HepG2 (cell line): ENCODE measurements around the gene FHIT. TPM values are rescaled to one million over a fixed set of nuclear protein-coding genes. Genes with fewer than 3 reads are reported as not detected.

Source experiments
- ATAC-seq: fragments of 200-7000 bp; cut with Tn5 transposase; 3 replicates; pipeline ENCODE4 v1.9.1; 2020; ENCODE audit warnings: mild to moderate bottlenecking, moderate library complexity
- BruUV-seq: library from RNA; stranded (reverse); fragments of 400-500 nt; replicated peaks from 2 replicates; lab custom pipeline; 2021; lab: Mats Ljungman, UMichigan
- CTCF ChIA-PET: fragments of 300-600 bp; formaldehyde crosslinking; extraction: SDS; loops from one replicate; lab custom pipeline; 2021; ENCODE audit warnings: low total read pairs, inconsistent platforms, low intra/inter-chr PET ratio; lab: Yijun Ruan, JAX
- POLR2A ChIA-PET: fragments of 350-600 bp; sonication (Branson Sonifier 250); formaldehyde crosslinking; loops from one replicate; lab custom pipeline; 2020; ENCODE audit warnings: antibody characterized with exemption, inconsistent platforms; lab: Yijun Ruan, JAX
- DNase-seq: peaks from one replicate; pipeline ENCODE4 v3.0.0-alpha.2; 2015; ENCODE audit warnings: low spot score
- FAIRE-seq: peaks from 3 replicates; lab custom pipeline; 2011; peaks lifted over from hg19 to GRCh38; lab: Jason Lieb, UNC
- H2AFZ ChIP-seq: one replicate; pipeline ENCODE4 v1.6.1; 2011; ENCODE audit warnings: low read length, inconsistent platforms
- H3K27ac ChIP-seq: fragments of 300-600 bp; 3 replicates; pipeline ENCODE4 v1.8.0; 2011; ENCODE audit warnings: mixed run types, mild to moderate bottlenecking, mixed read lengths, low read length, inconsistent platforms; ENCODE audit not compliant: insufficient read depth; ENCODE audit errors: extremely low read length
- H3K27me3 ChIP-seq, 2 experiments: fragments of 200-600 bp in 1 of 2; 2 replicates in 1 of 2; 3 replicates in 1 of 2; pipeline versions ENCODE4 v1.6.0 to v1.8.0; 2011; ENCODE audit warnings: low read length in 2 of 2, mild to moderate bottlenecking in 2 of 2, moderate library complexity in 2 of 2, inconsistent platforms in 1 of 2; ENCODE audit not compliant: insufficient read depth in 2 of 2, control insufficient read depth in 1 of 2
- H3K36me3 ChIP-seq, 2 experiments: fragments of 200-600 bp in 1 of 2; replicated peaks in 1 of 2; 2 replicates in 1 of 2; 3 replicates in 1 of 2; pipeline versions ENCODE4 v1.5.1 to v1.8.0; 2011; ENCODE audit warnings: low read length in 2 of 2, inconsistent platforms in 1 of 2; ENCODE audit not compliant: insufficient read depth in 2 of 2, control insufficient read depth in 1 of 2
- H3K4me1 ChIP-seq: 2 replicates; pipeline ENCODE4 v1.5.1; 2012; ENCODE audit warnings: low read length, inconsistent platforms; ENCODE audit not compliant: insufficient read depth
- H3K4me2 ChIP-seq: 2 replicates; pipeline ENCODE4 v1.6.0; 2011; ENCODE audit warnings: low read depth, low read length, inconsistent platforms
- H3K4me3 ChIP-seq, 3 experiments: fragments of 200-600 bp in 1 of 3; sonication (generic), shearing (Covaris generic) in 1 of 3; replicated peaks in 1 of 3; 2 replicates each; pipeline ENCODE4 v1.5.1; 2011 to 2016; ENCODE audit warnings: low read length in 3 of 3, inconsistent platforms in 2 of 3, low read depth in 2 of 3, mild to moderate bottlenecking in 2 of 3, control low read depth in 1 of 3, mixed read lengths in 1 of 3; ENCODE audit not compliant: insufficient read depth in 1 of 3
- H3K79me2 ChIP-seq: one replicate; pipeline ENCODE4 v1.6.1; 2011; ENCODE audit warnings: low read length, inconsistent platforms; ENCODE audit not compliant: insufficient read depth
- H3K9ac ChIP-seq: 2 replicates; pipeline ENCODE4 v1.6.0; 2011; ENCODE audit warnings: mild to moderate bottlenecking, low read depth, low read length, inconsistent platforms; ENCODE audit not compliant: insufficient read depth
- H3K9me3 ChIP-seq: 2 replicates; pipeline ENCODE4 v1.5.1; 2012; ENCODE audit warnings: mild to moderate bottlenecking, low read length
- H4K20me1 ChIP-seq: 2 replicates; pipeline ENCODE4 v1.6.0; 2011; ENCODE audit warnings: inconsistent platforms, mild to moderate bottlenecking, low read length, moderate library complexity; ENCODE audit not compliant: insufficient read depth
- ATF4 ChIP-seq, 2 experiments: fragments of 450-650 bp in 1 of 2; sonication (generic) in 1 of 2; formaldehyde crosslinking; IDR thresholded peaks; 2 replicates each; pipeline versions ENCODE4 v1.5.0 to v1.8.0; 2020 to 2022; ENCODE audit warnings: mild to moderate bottlenecking in 1 of 2, missing genetic modification reagents in 1 of 2
- FLYWCH1 ChIP-seq: sonication (generic); formaldehyde crosslinking; IDR thresholded peaks from 2 replicates; pipeline ENCODE4 v1.8.1; 2023; ENCODE audit warnings: mild to moderate bottlenecking, missing genetic modification reagents
- HNRNPUL1 ChIP-seq: fragments of 200-400 bp; formaldehyde crosslinking; IDR thresholded peaks from 2 replicates; pipeline ENCODE4 v1.6.1; 2017; ENCODE audit warnings: low read depth, mild to moderate bottlenecking, low read length, moderate library complexity
- MED13 ChIP-seq: sonication (generic); formaldehyde crosslinking; IDR thresholded peaks from 2 replicates; pipeline ENCODE4 v1.5.0; 2020; ENCODE audit warnings: missing genetic modification reagents
- PHF20 ChIP-seq: sonication (generic); formaldehyde crosslinking; IDR thresholded peaks from 2 replicates; pipeline ENCODE4 v1.5.0; 2020; ENCODE audit warnings: mild to moderate bottlenecking, missing genetic modification reagents
- THYN1 ChIP-seq: sonication (generic); formaldehyde crosslinking; IDR thresholded peaks from 2 replicates; pipeline ENCODE4 v1.8.1; 2023; ENCODE audit warnings: low read depth, mild to moderate bottlenecking, moderate library complexity, missing genetic modification reagents, borderline replicate concordance
- XBP1 ChIP-seq: sonication (generic); formaldehyde crosslinking; IDR thresholded peaks from 2 replicates; pipeline ENCODE4 v1.5.0; 2020; ENCODE audit warnings: missing genetic modification reagents
- ZBTB8A ChIP-seq: sonication (generic); formaldehyde crosslinking; IDR thresholded peaks from 2 replicates; pipeline ENCODE4 v1.4.0; 2020; ENCODE audit warnings: mild to moderate bottlenecking, low read depth, missing genetic modification reagents, borderline replicate concordance
- ZFY ChIP-seq: sonication (generic); formaldehyde crosslinking; IDR thresholded peaks from 2 replicates; pipeline ENCODE4 v1.4.0; 2020; ENCODE audit warnings: missing genetic modification reagents
- ZGPAT ChIP-seq: IDR thresholded peaks from 2 replicates; pipeline ENCODE4 v1.6.1; 2016; ENCODE audit warnings: mild to moderate bottlenecking
- ZNF17 ChIP-seq: sonication (generic); formaldehyde crosslinking; IDR thresholded peaks from 2 replicates; pipeline ENCODE4 v1.5.0; 2020; ENCODE audit warnings: mild to moderate bottlenecking, missing genetic modification reagents
- ZNF468 ChIP-seq: sonication (generic); formaldehyde crosslinking; IDR thresholded peaks from 2 replicates; pipeline ENCODE4 v1.8.0; 2022; ENCODE audit warnings: mild to moderate bottlenecking, moderate library complexity, missing genetic modification reagents
- ZNF749 ChIP-seq: sonication (generic); formaldehyde crosslinking; IDR thresholded peaks from 2 replicates; pipeline ENCODE4 v1.8.0; 2022; ENCODE audit warnings: mild to moderate bottlenecking, missing genetic modification reagents, moderate library complexity, borderline replicate concordance
- WGBS: methylation state at CpG from one replicate; pipeline ENCODE4 v1.1.6; 2017; ENCODE audit warnings: low lambda C conversion rate; 5-methylcytosine and 5-hydroxymethylcytosine counted together
- in situ Hi-C: cut with HindIII; loops from 2 replicates; pipeline ENCODE4 v1.10.0; 2017; ENCODE audit warnings: low pct_unique_long_range_greater_than_20kb; ENCODE audit not compliant: extremely low pct_ligation_motif_present
- intact Hi-C: fragments of 100-400 bp; cut with micrococcal nuclease; formaldehyde crosslinking; loops from one replicate; pipeline ENCODE4 v1.10.0; 2022; ENCODE audit not compliant: unreplicated experiment
- polyA plus RNA-seq, 8 experiments: library from polyadenylated mRNA; depleted of rRNA in 3 of 8; stranded (reverse) in 7 of 8; unstranded in 1 of 8; fragments of >200 nt; fragmentation: Illumina TruSeq in 4 of 8; extraction: Trizol in 4 of 8; gene quantifications; 2 replicates each; pipeline versions ENCODE4 v1.2.1 to v1.2.3, GENCODE V29; 2011 to 2016; ENCODE audit warnings: low read depth in 4 of 8, missing spikeins in 1 of 8, mixed read lengths in 1 of 8; ENCODE audit not compliant: insufficient read depth in 1 of 8
- total RNA-seq, 5 experiments: library from RNA; depleted of rRNA; stranded (reverse); fragments of >200 nt; fragmentation: Illumina TruSeq; extraction: Trizol; gene quantifications; 2 replicates each; pipeline ENCODE4 v1.2.3, GENCODE V29; 2016; ENCODE audit warnings: low read depth in 1 of 5

Gene FHIT
- total and polyA plus RNA-seq, 2 of the 13 experiments (the other 11 are each of a cell fraction or from before 2014, with no cell fraction given) = 4.0 to 4.6 TPM

- 62% methylated on average over 12 of the region's 12 CpGs for WGBS
- no peaks in the 10 kb centered on the region for H3K9me3 ChIP-seq
- DNase-seq = no peak
- intact Hi-C loops = no loop called here
- ATAC-seq = no peak
- no peaks in the 10 kb centered on the region for H3K27me3 ChIP-seq
- no peak for FAIRE-seq
- no peak overlapping the region for H3K4me2 ChIP-seq
- H3K36me3 ChIP-seq = no peaks in the 10 kb centered on the region
- ChIA-PET POLR2A (no interaction called here), CTCF (no interaction called here)
- H3K9ac ChIP-seq = no peak overlapping the region
- H3K4me3 ChIP-seq = no peak overlapping the region
- no peaks in the 10 kb centered on the region for H4K20me1 ChIP-seq
- H3K4me1 ChIP-seq = peaks cover 15% of the 10 kb centered on the region
- no peak overlapping the region for H3K27ac ChIP-seq
- in situ Hi-C loops = no loop called here
- H2AFZ ChIP-seq = no peak overlapping the region
- TF ChIP-seq THYN1 (no peak), ZFY (CRISPR knock-in tag) (no peak), XBP1 (no peak), ZBTB8A (CRISPR knock-in tag) (no peak), PHF20 (CRISPR knock-in tag) (no peak), ZNF17 (CRISPR knock-in tag) (no peak), HNRNPUL1 (no peak), ZNF749 (CRISPR knock-in tag) (no peak), ZGPAT (CRISPR knock-in tag) (no peak), FLYWCH1 (CRISPR knock-in tag) (no peak), ATF4 (CRISPR knock-in tag; IDR thresholded peaks at IDR 0.05) (no peak), MED13 (CRISPR knock-in tag) (no peak), ZNF468 (CRISPR knock-in tag) (no peak)
- TF ChIP-seq, all 625 proteins: peak for 0
- no peaks in the 10 kb centered on the region for H3K79me2 ChIP-seq
- BruUV-seq = no TSS peak
These were observed 1457.3 kb downstream of the FHIT start for GRCh38 chr3:59793976-59794375.
